ENCODE measurements around the gene UTP18. TPM values are rescaled to one million over a fixed set of nuclear protein-coding genes. Genes with fewer than 3 reads are reported as not detected.

The UTP18 gene
- total and polyA plus RNA-seq, 2 experiments from 2014 or later, result 31.3 to 31.8 TPM

DNA sequence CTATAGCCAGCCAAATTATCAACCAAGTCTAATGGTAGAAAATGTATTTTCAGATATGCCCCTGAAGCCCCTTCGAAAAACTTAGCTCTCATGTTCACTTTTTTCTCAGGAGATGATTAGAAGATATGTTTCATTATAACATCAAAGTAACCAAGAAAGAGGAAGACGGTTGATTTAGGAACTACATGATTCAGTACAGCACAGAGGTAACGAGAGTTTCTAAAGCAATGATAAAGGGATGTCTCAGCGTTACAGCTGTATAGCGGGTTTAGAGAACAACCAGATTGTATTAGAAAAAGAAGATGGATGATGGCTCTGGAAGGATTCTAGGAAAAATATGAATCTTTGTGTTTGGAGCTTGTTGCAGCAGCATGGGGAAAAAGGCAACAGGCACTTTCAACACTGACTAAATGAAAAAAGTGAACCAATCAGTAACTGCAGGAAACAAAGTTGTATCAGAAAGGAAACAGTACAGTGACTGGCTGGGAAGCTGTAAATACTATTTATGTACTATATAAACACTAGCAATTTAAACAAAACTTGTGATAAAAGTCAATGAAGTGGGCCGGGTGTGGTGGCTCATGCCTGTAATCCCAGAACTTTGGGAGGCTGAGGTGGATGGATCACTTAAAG, 22.0 kb upstream of the UTP18 start:
- TF ChIP-seq, protein P1, sequence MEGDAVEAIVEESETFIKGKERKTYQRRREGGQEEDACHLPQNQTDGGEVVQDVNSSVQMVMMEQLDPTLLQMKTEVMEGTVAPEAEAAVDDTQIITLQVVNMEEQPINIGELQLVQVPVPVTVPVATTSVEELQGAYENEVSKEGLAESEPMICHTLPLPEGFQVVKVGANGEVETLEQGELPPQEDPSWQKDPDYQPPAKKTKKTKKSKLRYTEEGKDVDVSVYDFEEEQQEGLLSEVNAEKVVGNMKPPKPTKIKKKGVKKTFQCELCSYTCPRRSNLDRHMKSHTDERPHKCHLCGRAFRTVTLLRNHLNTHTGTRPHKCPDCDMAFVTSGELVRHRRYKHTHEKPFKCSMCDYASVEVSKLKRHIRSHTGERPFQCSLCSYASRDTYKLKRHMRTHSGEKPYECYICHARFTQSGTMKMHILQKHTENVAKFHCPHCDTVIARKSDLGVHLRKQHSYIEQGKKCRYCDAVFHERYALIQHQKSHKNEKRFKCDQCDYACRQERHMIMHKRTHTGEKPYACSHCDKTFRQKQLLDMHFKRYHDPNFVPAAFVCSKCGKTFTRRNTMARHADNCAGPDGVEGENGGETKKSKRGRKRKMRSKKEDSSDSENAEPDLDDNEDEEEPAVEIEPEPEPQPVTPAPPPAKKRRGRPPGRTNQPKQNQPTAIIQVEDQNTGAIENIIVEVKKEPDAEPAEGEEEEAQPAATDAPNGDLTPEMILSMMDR (IDR thresholded peaks at IDR 0.05; ENCODE audit: poor library complexity), result no peak
- TF ChIP-seq EZH2 (IDR thresholded peaks at IDR 0.05; ENCODE audit: borderline replicate concordance) (no peak), EZH2phosphoT487 (IDR thresholded peaks at IDR 0.05; ENCODE audit: low read depth, severe bottlenecking, unreplicated experiment) (no peak)
- no peaks in the 10 kb centered on the region for H3K9me2 ChIP-seq (replicated peaks; ENCODE audit: insufficient read depth)
- no peak overlapping the region for H3K27ac ChIP-seq
- no peaks in the 10 kb centered on the region for H4K20me1 ChIP-seq (ENCODE audit: insufficient read depth, poor library complexity, severe bottlenecking)
- no peak overlapping the region for H3K4me2 ChIP-seq
- peaks cover 78% of the 10 kb centered on the region for H3K79me2 ChIP-seq
- WGBS (ENCODE audit: low lambda C conversion rate, missing lambda C conversion rate), result 84% methylated on average over 6 of the region's 6 CpGs
- no peaks in the 10 kb centered on the region for H3K9me3 ChIP-seq (ENCODE audit: low read depth)
- no peaks in the 10 kb centered on the region for H3K27me3 ChIP-seq
- H2AFZ ChIP-seq, result no peak overlapping the region
- DNase-seq (ENCODE audit: low spot score), result no peak
- no peaks in the 10 kb centered on the region for H3K4me1 ChIP-seq (ENCODE audit: insufficient read depth)
- H3K4me3 ChIP-seq, result no peak overlapping the region
- no peaks in the 10 kb centered on the region for H3K36me3 ChIP-seq (replicated peaks; ENCODE audit: insufficient read depth, low read depth)

DNA sequence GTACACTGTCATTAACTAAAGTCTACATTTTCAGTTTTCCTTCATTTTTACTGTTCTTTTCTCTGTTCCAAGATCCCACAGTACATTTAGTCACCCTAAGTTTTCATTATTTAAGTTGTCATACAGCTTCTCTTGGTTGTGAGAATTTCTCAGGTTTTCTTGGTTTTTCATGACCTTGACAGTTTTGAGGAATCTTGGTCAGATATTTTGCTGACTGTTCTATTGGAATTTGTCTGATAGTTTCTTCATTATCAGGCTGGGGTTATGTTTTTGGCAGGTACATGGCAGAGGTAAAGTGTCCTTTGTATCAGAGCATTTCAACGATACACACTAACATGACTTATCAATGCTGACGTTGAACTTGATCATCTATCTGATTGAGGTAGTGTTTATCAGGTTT, 20.1 kb upstream of the UTP18 start:
- Histone ChIP-seq H2AFZ (no peak overlapping the region), H3K36me3 (replicated peaks; ENCODE audit: insufficient read depth, low read depth) (no peaks in the 10 kb centered on the region), H3K4me3 (no peak overlapping the region), H4K20me1 (ENCODE audit: insufficient read depth, poor library complexity, severe bottlenecking) (no peaks in the 10 kb centered on the region), H3K79me2 (peaks cover 71% of the 10 kb centered on the region), H3K4me1 (ENCODE audit: insufficient read depth) (no peaks in the 10 kb centered on the region), H3K9me3 (ENCODE audit: low read depth) (no peaks in the 10 kb centered on the region), H3K4me2 (no peak overlapping the region), H3K9me2 (replicated peaks; ENCODE audit: insufficient read depth) (no peaks in the 10 kb centered on the region), H3K27me3 (no peaks in the 10 kb centered on the region), H3K27ac (no peak overlapping the region)
- 90% methylated on average over 2 of the region's 2 CpGs for WGBS (ENCODE audit: low lambda C conversion rate, missing lambda C conversion rate)
- no peak for DNase-seq (ENCODE audit: low spot score)
- no peak for TF ChIP-seq EZH2 (IDR thresholded peaks at IDR 0.05; ENCODE audit: borderline replicate concordance)
- TF ChIP-seq, protein P1 (IDR thresholded peaks at IDR 0.05; ENCODE audit: poor library complexity), result no peak
- no peak for TF ChIP-seq EZH2phosphoT487 (IDR thresholded peaks at IDR 0.05; ENCODE audit: low read depth, severe bottlenecking, unreplicated experiment)

DNA sequence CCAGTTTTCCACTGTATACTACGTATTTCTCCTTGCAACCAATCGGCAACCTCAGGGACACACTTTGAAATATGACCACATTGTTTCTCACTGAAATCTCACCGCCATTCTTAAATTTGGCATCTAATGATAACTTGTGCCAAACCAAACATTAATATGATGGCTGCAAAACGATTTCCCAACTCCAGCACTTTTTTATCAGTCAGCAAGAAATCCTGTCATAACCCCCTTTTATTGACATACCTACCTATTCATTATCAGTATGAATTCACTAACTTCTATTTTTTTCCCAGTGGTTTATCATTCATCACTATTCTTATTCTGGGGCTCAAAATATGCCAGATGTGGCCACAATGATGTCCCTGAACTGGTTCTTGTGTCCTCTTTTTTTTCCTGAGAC, 16.3 kb upstream of the UTP18 start:
- WGBS (ENCODE audit: low lambda C conversion rate, missing lambda C conversion rate), result 91% methylated on average over 4 of the region's 4 CpGs
- peaks cover 57% of the 10 kb centered on the region for H3K79me2 ChIP-seq
- no peak overlapping the region for H2AFZ ChIP-seq
- no peaks in the 10 kb centered on the region for H3K9me2 ChIP-seq (replicated peaks; ENCODE audit: insufficient read depth)
- TF ChIP-seq EZH2 (IDR thresholded peaks at IDR 0.05; ENCODE audit: borderline replicate concordance) (no peak), EZH2phosphoT487 (IDR thresholded peaks at IDR 0.05; ENCODE audit: low read depth, severe bottlenecking, unreplicated experiment) (no peak)
- no peaks in the 10 kb centered on the region for H3K9me3 ChIP-seq (ENCODE audit: low read depth)
- DNase-seq (ENCODE audit: low spot score), result no peak
- no peak overlapping the region for H3K4me3 ChIP-seq
- H3K4me2 ChIP-seq, result no peak overlapping the region
- H3K27me3 ChIP-seq, result no peaks in the 10 kb centered on the region
- no peaks in the 10 kb centered on the region for H3K36me3 ChIP-seq (replicated peaks; ENCODE audit: insufficient read depth, low read depth)
- H3K4me1 ChIP-seq (ENCODE audit: insufficient read depth), result no peaks in the 10 kb centered on the region
- no peak overlapping the region for H3K27ac ChIP-seq
- no peaks in the 10 kb centered on the region for H4K20me1 ChIP-seq (ENCODE audit: insufficient read depth, poor library complexity, severe bottlenecking)

DNA sequence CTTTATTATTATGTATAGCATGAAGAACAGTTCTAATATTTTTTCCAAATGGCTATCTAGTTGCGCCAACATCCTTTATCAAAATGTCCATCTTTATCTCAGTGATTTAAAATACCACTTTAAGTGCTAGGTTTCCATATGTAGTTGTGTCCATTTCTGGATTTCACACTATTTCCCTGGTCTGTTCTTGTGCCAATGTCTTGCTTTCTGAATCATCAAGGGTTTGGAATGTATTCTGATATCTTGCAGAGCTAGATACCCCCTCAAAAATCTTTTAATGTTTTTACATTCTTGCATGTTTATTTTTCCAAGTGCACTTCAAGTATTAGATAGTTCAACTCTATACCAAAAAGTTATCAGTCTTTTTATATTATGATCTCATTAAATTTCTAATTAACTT, 14.8 kb upstream of the UTP18 start:
- H3K4me2 ChIP-seq, result no peak overlapping the region
- H3K79me2 ChIP-seq, result peaks cover 62% of the 10 kb centered on the region
- H3K27me3 ChIP-seq, result no peaks in the 10 kb centered on the region
- no peak overlapping the region for H3K27ac ChIP-seq
- H4K20me1 ChIP-seq (ENCODE audit: insufficient read depth, poor library complexity, severe bottlenecking), result no peaks in the 10 kb centered on the region
- no peak overlapping the region for H3K4me3 ChIP-seq
- no peak for DNase-seq (ENCODE audit: low spot score)
- H3K9me2 ChIP-seq (replicated peaks; ENCODE audit: insufficient read depth), result no peaks in the 10 kb centered on the region
- no peaks in the 10 kb centered on the region for H3K9me3 ChIP-seq (ENCODE audit: low read depth)
- TF ChIP-seq EZH2phosphoT487 (IDR thresholded peaks at IDR 0.05; ENCODE audit: low read depth, severe bottlenecking, unreplicated experiment), result no peak
- TF ChIP-seq, protein P1 (IDR thresholded peaks at IDR 0.05; ENCODE audit: poor library complexity), result no peak
- no peak for TF ChIP-seq EZH2 (IDR thresholded peaks at IDR 0.05; ENCODE audit: borderline replicate concordance)
- no peaks in the 10 kb centered on the region for H3K4me1 ChIP-seq (ENCODE audit: insufficient read depth)
- 100% methylated on average over 1 of the region's 1 CpG for WGBS (ENCODE audit: low lambda C conversion rate, missing lambda C conversion rate)
- H2AFZ ChIP-seq, result no peak overlapping the region
- H3K36me3 ChIP-seq (replicated peaks; ENCODE audit: insufficient read depth, low read depth), result no peaks in the 10 kb centered on the region

Data from hepatocyte (in vitro differentiated cells).